Stimulated activated CD8-positive, alpha-beta memory T cell treated with anti-CD3 and anti-CD28 coated beads, Interleukin-7, amount 100 ng/mL, for 4 hours (primary cell): Measurements from ENCODE around the gene PPP4C.
A peak's percentile ranks its signal among the peaks of the same experiment; 100 is the strongest.
"Not testable (repeated sequence)": the region's sequence is repeated elsewhere in the genome, so short reads cannot be mapped to it uniquely, and the experiment has no call there.

Experiments
- DNase-seq, 2 donors: peaks; one replicate each; pipeline ENCODE4 v3.0.0-alpha.2; 2020; ENCODE audit warnings: low read depth in 2 of 2

The PPP4C gene

DNA sequence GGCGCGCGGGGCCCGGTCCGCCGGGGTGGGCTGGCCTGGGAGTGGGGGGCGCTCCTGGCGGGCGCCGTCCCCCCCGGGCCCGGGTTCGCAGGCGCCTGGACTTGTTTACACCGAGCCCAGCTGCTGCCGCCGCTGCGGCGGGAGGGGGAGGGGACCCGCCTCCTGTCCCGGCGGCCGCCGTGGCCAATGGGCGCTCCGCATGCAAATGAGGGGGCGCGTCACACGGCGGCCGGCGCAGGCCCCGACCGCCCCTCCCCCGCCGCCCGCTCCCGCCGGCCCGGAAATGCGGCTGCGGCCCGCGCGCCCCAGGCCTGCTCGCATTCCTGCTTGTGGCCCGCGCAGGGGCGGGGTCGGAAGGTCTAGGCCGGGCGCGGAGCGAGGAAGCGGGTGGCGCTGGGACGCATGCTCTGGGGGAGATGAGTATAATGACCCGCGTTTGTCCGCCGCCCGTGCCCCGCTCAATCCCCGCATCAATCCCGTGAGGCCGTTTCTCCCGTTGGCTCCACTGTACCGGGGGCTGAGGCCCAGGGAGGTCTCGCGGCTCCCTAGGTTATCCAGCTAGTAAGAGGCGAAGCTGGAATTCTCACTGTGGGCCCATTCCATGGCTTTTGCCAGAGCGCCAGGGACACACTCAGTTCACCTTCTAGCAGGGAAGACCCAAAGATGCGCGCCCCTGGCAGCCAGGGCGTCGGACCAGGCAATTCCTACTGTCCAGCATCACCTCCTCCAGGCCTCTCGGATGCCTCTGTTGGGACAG is 20.5 kb downstream of the PPP4C start, which contains the start of gene YPEL3:
YPEL3 (minus strand) TSS at position 109 of the 757 bp plus-strand sequence. CDS start 731 bp downstream, outside the sequence.
- peak; percentile 65 to 88 for DNase-seq

DNA sequence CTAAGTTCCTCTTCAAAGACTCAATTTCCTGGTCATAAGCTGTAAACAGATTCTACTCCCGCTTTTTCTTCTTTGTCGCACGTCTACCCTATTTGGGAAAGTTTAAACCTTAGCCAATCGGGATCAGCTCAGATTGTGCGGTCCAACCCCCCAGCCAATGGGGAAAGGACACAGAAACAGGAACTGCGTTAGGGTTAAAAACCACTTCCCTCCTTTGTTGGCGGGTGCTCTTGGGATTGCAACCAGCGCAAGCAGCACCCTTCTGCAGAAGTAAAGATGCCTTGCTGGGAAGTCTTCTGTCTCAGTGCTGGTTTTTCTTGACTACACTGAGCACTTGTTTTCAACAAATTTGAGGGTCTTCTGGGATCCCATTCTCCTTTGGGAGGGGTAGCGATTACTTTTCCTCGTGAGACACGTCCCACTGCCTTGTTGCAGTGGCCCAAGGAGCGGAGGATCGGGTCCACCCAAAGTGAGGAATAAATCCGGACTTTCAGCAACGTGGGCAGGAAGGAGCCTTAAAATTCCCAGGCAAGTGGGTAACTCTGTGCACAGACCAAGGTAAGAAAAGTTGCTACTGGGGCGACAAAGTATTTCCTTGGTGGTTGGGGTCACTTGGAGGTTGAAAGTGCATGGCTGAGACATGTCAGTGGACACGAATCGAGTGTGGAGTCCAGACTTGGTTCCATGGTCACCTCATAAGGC is 21.2 kb downstream of the PPP4C start:
- no peak for DNase-seq

DNA sequence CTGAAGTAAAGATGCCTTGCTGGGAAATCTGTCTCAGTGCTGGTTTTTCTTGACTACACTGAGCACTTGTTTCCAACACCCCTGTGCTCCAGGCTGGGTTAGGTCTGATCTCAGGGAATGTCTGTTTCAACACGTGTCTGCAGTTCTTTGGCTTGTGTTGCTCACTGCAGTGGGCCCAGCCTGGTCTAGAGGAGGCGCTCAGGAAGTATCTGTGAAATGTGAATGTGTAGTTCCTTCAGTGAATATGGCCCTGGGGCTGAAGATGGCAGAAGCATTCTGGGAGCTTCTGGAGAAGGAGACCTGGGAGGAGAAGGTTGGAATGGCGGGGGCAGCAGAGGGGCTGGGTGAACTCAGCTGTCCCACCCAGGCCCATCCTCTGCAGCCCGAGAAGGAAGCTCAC is 28.3 kb downstream of the PPP4C start:
- DNase-seq = no peak

DNA sequence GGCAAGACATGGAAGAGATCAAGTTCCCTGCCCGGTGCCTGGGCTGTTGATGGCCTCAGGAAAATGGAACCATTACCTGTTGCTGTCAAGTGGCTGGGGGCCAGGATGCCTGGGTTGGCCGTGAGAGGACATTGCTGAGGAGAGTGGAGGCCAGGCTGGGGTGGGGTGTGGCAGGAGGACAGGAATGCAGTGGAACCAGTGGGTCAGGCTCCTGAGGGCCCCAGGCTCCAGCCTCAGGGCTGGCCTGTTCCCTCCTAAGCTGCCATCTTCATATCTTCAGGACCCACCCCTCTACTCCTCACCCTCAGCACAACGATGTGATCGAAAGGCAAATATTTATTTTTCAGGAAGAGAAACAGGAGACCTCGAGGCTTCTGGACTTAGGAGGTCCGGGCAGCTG is 28.7 kb downstream of the PPP4C start:
- no peak for DNase-seq

DNA sequence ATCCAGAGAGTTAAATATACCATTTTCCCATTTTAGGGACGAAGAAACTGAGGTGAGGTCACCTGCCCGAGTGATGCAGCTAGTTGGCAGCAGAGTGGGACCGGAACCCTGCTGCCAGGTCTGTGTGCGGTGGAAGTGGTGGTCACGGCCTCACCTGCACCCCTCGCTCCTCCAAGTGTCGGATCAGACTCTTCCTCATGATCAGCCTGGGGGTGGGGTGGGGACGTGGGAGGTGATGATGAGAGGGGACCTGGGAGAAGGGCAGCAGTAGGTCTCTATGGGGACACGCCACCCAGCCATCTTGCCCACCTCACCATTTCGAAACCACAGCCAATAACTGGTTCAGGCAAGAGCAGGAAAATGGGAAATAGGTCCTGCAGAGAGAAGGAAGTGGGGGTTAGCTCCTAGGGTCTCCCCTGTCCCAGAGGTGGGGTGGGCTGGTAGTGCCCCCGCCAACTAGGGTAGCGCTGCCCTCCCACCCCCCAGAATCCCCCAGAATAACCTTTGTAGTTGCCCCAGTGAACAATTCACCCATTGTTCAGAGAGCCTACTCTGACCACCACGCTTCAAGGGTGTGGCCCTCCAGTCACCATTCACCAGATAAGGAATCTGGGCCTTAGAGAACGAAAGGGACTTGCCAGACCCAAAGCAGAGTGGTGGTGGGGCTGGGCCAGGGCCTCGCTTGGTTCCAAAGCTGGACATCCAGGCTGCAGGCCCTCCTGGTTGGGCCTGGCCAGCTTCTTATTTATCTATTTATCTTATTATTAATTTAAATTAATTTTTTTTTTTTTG is 32.5 kb downstream of the PPP4C start:
- no peak for DNase-seq

DNA sequence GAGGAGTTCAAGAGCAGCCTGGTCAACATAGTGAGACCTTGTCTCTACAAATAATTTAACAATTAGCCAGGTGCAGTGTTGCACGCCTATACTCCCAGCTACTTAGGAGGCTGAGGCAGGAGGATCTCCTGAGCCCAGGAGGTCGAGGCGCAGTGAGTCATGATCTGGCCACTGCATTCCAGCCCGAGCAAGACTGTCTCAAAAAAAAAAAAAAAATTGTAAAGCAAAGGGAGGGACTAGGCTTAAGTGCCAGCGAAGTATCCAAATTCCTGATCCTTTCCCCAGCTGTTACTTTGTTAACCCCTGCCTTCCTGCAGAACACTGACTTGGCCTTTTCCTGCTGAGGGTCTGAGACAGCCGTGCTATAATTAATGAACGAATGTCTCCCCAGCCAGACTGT is 34.9 kb downstream of the PPP4C start:
- no peak for DNase-seq

DNA sequence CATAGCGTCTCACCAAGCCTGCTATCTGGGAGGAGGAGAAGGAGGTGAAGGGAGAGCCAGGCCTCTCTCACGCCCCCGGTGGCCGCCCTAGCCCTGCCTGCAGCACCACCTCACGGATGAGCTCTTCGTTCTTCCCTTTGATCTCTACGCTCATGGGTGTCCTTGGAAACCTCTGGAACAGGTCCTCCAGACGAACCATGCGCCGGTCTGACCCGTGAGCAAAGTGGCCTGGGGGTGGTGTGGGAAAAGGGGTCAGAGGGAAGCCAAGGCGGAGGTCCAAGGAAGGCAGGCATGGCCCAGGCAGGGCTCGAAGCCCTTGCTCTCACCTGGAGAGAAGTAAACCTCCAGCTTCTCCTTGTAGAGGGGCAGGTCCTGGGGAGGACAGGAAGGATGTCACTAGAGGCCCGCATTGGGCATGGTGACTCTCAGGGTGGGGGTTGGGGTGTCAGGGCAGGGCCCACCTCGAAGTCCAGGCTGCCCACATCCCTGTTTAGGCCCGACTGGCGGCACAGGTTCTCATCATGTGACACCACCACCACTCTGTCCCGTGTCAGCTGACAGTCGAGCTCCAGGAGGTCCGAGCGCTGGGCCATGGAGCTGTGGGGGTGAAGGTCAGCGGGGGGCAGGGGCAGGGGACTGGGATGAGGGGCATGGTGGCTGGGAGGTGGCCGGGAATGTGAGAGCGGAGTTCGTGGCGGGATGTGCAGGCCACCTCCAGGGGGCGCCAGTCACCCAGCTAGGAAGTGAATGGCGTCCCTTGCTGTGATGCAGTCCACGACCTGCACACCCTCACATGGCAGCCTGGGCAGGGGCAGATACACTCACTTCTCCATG is 36.6 kb downstream of the PPP4C start:
- DNase-seq = peak; percentile 22 to 27

DNA sequence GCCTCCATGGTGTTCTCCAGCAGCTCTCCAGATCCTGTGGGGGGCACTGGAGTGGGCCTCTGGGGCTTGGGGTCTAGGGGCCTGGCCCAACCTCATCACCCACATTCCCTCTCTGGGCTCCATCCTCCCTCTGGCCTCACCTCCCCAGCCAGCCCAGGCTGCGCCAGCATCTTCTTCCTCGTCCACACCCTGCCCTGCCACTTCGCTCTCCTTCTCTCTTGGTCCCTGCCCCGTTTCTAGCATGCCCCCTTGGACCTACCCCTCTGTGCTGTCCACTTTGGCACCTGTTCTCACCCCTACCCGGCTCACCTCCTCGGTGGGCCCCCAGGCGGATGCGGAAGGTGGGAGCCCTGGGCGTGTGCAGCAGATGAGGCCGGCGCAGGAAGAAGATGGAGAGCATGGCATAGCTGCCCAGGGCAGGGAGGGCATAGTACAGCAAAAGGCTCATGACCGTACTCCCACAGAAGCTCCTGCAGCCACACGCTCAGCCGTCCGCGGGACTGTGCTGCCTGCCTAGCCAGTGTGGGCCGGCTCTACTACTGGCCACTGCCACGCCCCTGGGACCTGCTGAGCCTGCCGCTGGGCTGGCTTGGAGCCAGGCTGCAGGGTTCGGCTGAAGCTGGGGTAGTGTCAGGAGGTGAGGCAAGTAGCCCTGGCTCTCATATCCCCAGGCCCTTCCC is 37.4 kb downstream of the PPP4C start, which contains the start of gene GDPD3:
GDPD3 (minus strand) TSS at position 507 of the 680 bp plus-strand sequence; CDS start at position 448, 59 bp downstream.
- no peak for DNase-seq

DNA sequence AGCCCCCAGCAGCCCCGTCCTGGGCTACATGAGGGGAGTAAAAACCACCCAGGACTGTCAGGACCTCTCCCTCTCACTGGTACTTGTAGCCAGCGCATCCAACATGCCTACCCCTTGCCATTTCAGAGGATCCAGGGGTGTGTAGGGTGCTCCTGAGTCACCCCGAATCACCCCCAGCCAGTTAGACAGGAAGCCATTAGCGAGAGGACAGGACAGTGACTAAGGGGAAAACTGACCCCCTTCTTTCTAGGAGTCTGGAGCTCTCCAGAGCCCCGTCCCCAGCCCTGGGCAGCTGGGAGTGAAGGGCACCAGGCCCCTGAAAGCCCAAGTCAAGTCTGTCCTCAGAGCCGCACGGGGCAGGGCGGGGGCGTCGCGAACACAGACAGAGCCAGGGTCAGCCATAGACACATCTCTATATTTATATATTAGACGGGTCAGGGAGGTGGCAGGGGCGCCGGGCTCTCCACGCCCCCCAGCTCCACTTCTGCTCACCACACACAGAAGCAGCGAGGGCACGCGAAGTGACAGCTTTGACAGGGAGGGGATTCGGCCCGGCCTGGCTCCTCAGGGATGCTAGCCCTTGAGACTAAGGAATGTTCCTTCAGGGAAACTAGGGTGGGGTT is 38.0 kb downstream of the PPP4C start:
- DNase-seq = no peak

DNA sequence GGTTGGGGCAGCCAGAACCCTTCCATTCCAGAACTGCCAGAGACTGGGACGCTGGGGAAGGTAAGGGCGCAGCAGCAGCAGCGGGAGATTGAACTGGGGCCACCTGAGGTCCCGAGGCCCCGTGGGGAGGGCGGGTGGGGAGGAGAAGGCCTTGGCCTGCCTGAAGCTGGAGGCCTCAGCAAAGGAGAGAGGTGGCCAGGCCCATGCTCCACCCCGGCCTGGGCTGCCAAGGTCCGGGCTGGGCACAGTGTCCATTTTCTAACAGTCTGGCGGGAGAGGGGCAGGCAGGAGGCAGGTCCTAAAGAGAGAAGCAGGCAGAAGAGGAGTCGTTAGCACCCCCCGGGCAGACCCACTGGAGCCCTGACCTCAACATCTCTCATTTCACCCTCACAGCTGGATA is 38.6 kb downstream of the PPP4C start:
- no peak for DNase-seq

DNA sequence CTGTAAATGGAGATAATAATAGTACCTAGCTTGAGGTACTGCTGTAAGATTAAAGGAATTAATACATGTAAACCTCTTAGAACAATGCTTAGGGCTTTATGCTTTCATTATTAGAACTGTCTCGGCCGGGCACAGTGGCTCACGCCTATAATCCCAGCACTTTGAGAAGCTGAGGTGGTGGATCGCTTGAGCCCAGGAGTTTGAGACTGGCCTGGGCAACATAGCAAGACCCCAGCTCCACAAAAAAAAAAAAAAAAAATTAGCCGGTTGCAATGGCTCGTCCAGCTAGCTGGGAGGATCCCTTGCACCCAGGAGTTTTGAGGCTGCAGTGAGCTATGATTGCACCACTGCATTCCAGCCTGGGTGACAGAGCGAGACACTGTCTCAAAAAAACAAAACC is 39.0 kb downstream of the PPP4C start:
- not testable (repeated sequence) for DNase-seq

DNA sequence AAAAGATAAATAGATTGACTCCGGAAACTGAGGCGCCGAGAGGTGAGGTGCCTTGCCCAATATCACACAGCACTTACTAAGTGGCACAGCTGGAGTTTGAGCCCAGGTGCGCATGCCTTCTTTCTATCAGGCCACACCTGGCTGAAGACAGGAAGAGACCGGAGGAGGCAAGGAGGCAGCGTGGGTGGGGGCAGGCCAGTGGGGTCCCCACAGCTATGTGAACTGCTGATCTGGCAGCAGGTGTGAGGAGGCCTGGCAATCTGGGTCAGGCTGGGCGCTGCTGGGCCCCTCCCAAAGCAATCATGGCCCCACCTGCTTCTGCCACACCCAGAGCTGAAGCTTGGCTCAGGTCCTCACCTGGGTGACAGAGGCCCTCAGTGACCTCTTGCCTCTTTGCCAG is 39.4 kb downstream of the PPP4C start:
- no peak for DNase-seq

DNA sequence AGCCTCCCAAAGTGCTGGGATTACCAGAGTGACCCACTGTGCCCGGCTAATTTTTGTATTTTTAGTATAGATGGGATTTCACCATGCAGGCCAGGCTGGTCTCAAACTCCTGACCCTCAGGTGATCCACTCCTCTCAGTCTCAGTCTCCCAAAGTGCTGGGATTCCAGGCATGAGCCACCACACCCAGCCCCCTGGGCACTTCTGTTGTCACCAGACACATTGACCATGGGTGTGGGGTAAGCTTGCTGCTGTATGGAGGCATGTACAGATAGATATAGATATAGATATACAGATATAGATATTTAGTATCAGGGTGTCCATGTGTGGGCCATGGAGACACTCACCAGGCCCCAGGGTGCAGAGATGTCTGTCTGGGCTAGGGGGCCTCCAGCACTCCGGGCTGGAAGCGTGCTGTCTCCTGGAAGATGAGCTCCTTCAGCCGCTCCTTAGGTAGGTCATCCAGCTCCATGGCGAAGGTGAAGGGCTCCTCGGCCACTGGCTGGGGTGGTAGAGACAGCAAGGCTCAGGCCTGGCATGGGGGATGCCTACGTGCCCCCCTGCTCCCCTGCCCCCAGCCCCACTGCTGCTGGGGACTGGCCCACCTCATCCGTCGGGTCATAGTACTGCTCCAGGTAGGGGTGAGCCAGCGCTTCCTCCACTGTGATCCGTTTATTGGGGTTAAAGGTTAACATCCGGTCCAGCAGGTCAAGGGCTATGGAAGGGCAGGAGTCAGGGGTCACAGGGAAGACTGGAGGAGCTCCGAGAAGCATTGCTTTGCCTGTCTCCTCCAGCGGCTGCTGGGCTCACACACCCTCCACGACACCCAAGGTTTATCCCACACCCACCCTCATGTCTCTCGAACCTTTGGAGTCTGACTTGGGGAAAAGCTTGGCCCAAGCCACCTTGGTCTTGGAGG is 40.8 kb downstream of the PPP4C start:
- no peak for DNase-seq

DNA sequence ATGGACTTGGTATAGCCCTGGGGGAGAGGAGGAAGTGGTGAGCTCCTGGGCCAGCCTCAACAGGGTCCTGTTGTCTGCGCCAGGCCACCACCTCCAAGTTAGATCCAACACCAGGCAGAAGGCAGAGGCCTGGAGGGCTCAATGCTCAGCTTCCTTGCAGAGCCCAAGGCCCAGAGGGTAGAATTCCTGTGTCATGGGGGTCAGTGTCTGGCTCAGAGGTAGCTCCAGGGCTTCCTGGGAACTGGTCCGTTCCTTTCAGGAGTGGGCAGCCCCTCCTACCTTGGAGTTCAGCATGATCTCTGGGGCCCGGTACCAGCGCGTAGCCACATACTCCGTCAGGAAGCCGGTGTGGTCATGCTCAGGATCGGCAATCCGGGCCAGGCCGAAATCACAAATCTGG is 42.0 kb downstream of the PPP4C start:
- DNase-seq = no peak

DNA sequence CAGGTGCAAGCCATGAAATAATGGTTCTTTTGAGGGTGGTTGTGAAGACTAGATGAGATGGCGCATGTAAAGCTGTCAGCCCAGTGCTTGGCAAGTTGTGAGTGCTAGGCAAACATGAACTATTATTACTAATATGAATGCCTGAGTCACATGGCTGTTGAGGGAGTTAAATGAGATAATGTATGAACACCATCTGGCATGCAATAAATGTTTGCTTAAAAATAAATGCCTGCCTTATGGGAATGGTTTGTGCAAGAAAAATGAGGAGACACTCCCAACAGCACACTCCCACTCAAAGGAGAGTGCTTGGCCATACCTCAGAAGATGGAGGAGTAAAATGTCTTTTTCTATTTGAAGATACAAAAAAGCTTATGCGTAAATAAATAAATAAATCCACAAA is 43.6 kb downstream of the PPP4C start:
- DNase-seq = no peak

DNA sequence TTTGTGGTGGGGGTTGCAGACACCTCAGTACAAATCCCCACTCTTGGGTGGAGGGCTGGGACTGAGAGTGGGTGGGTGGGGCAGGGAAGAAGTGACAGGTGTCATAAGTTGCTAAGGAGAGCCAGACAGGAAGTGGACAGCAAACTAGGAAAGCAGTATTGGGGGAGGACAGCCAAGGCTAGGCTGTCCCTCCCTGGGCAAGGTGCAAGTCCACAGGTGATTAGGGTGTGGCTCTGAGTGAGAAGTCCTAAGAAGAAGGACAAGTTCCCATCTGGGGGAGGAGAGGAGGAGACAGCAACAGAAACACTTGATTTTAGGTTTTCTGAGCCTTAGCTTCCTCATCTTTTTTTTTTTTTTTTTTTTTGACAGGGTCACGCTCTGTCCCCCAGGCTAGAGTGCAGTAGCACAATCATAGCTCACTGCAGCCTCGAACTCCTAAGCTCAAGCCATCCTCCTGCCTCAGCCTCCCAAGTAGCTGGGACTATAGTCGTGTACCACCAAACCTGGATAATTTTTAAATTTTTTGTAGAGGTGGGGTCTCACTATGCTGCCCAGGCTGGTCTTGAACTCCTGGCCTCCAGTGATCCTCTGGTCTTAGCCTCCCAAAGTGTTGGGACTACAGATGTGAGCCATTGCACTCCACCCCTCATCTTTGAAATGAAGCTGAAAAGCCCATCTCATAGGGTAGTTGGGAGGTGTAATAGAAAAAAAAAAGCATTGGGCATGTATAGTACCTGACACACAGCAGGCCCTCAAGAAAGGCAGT is 44.7 kb downstream of the PPP4C start:
- DNase-seq = no peak

DNA sequence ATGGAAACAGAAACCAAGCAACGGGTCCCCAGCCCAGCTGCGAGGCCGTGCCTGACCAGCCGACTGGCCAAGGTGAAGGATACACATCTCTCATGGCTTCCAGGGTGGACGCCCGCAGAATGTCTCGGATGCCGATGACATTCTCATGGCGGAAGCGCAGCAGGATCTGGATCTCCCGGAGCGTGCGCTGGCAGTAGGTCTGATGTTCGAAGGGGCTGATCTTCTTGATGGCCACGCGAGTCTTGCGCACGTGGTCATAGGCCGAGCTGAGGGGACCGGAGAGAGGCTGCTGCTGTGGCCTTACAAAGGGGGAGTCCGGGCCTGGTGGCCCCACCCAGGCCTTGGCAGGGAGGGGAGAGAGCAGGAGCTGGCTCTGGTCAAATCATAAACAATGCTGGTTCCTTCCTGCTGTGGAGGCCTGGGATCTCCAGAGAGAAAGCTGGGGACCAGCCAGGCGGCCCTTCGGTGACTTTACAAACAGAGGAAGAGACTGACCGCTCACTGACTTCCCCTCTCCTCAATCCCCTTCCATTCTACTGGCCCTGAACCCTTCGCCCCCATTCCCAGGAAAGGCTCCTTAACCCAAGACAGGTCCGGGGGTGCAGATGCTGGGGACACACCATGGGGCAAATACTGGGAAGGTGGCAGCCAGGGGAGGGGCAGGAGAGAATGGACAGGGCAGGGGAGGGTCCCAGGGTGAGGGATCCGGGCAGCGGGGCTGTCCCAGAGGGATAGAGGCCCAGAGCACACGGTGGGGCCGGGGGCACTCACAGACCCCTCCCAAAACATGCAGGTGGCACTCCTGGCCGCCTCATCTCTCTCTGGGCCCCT is 46.2 kb downstream of the PPP4C start:
- DNase-seq = no peak
